DOHH2 (cell line): ENCODE results near the gene GTPBP4.

Experiments used
- EZH2phosphoT487 ChIP-seq: fragments of 200-600 bp; sonication (generic); IDR thresholded peaks from 2 replicates; pipeline ENCODE4 v1.6.1; 2017; ENCODE audit warnings: borderline replicate concordance, mild to moderate bottlenecking, antibody characterized with exemption, low read length, moderate library complexity, mixed read lengths
- TF ChIP-seq, protein P1 (sequence below): fragments of 200-600 bp; sonication (generic); IDR thresholded peaks from one replicate; pipeline ENCODE4 v1.5.1; 2014; ENCODE audit warnings: antibody characterized with exemption, mild to moderate bottlenecking, low read depth, low read length; ENCODE audit not compliant: poor library complexity, severe bottlenecking

- TF ChIP-seq EZH2phosphoT487, result no peak
- TF ChIP-seq, protein P1, sequence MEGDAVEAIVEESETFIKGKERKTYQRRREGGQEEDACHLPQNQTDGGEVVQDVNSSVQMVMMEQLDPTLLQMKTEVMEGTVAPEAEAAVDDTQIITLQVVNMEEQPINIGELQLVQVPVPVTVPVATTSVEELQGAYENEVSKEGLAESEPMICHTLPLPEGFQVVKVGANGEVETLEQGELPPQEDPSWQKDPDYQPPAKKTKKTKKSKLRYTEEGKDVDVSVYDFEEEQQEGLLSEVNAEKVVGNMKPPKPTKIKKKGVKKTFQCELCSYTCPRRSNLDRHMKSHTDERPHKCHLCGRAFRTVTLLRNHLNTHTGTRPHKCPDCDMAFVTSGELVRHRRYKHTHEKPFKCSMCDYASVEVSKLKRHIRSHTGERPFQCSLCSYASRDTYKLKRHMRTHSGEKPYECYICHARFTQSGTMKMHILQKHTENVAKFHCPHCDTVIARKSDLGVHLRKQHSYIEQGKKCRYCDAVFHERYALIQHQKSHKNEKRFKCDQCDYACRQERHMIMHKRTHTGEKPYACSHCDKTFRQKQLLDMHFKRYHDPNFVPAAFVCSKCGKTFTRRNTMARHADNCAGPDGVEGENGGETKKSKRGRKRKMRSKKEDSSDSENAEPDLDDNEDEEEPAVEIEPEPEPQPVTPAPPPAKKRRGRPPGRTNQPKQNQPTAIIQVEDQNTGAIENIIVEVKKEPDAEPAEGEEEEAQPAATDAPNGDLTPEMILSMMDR, result no peak
Measured at GRCh38 chr10:955820-956217, 32.4 kb upstream of the GTPBP4 start.
